Measurements from ENCODE around the gene PDE3A.

- no peak for TF ChIP-seq CTCF (conservative IDR thresholded peaks at IDR 0.05; ENCODE audit: low read depth, low read length)
- TF ChIP-seq EZH2 (IDR thresholded peaks at IDR 0.05; ENCODE audit: low read length, unreplicated experiment): no peak
- TF ChIP-seq EZH2phosphoT487 (IDR thresholded peaks at IDR 0.05; ENCODE audit: borderline replicate concordance, low read length): no peak
These were observed 108.9 kb downstream of the PDE3A start for GRCh38 chr12:20477255-20477654.

Data from PC-3 (cell line).